SK-N-SH treated with all-trans-retinoic acid at 6 μM for 48 hours (cell line): ENCODE data around the gene NT5C3B.

Experiments used
- ATAC-seq: fragments of 200-7000 bp; cut with Tn5 transposase; 3 replicates; pipeline ENCODE4 v1.9.1; 2020; ENCODE audit warnings: mild to moderate bottlenecking, moderate library complexity
- ARNTL ChIP-seq: fragments of 450-650 bp; formaldehyde crosslinking; IDR thresholded peaks from 2 replicates; pipeline ENCODE4 v1.5.0; 2020; ENCODE audit warnings: low read depth, mild to moderate bottlenecking, moderate library complexity, borderline replicate concordance
- BACH2 ChIP-seq: fragments of 250-450 bp; sonication (Bioruptor Pico); IDR thresholded peaks from 2 replicates; pipeline ENCODE4 v1.9.0; 2021; ENCODE audit warnings: mild to moderate bottlenecking, borderline replicate concordance
- CREB5 ChIP-seq: fragments of 250-450 bp; sonication (Bioruptor Pico); IDR thresholded peaks from 2 replicates; pipeline ENCODE4 v1.5.1; 2020; ENCODE audit warnings: low read depth, mild to moderate bottlenecking, moderate library complexity
- CSDC2 ChIP-seq: fragments of 250-450 bp; sonication (Bioruptor Pico); IDR thresholded peaks from 2 replicates; pipeline ENCODE4 v1.5.0; 2020; ENCODE audit warnings: mild to moderate bottlenecking, moderate library complexity
- ESRRG ChIP-seq: fragments of 250-450 bp; sonication (Bioruptor Pico); IDR thresholded peaks from 2 replicates; pipeline ENCODE4 v1.6.1; 2021; ENCODE audit warnings: mild to moderate bottlenecking
- GLIS3 ChIP-seq: fragments of 250-450 bp; sonication (Bioruptor Pico); IDR thresholded peaks from 2 replicates; pipeline ENCODE4 v1.5.0; 2020; ENCODE audit warnings: mild to moderate bottlenecking, moderate library complexity
- ISL1 ChIP-seq: fragments of 250-450 bp; sonication (Bioruptor Pico); IDR thresholded peaks from 2 replicates; pipeline ENCODE4 v2.1.2; 2022; ENCODE audit warnings: mild to moderate bottlenecking, moderate library complexity
- OSR1 ChIP-seq: fragments of 250-450 bp; sonication (Bioruptor Pico); IDR thresholded peaks from 2 replicates; pipeline ENCODE4 v1.8.0; 2022; ENCODE audit warnings: moderate library complexity, mild to moderate bottlenecking, inconsistent platforms
- POU6F1 ChIP-seq: fragments of 250-450 bp; sonication (Bioruptor Pico); IDR thresholded peaks from 2 replicates; pipeline ENCODE4 v1.8.0; 2021; ENCODE audit warnings: low read depth, mild to moderate bottlenecking, moderate library complexity, borderline replicate concordance
- PPARA ChIP-seq: fragments of 250-450 bp; sonication (Bioruptor Pico); IDR thresholded peaks from 2 replicates; pipeline ENCODE4 v1.5.0; 2020; ENCODE audit warnings: mild to moderate bottlenecking, borderline replicate concordance
- RARB ChIP-seq: fragments of 250-450 bp; sonication (Bioruptor Pico); IDR thresholded peaks from 2 replicates; pipeline ENCODE4 v1.8.0; 2021; ENCODE audit warnings: mild to moderate bottlenecking, moderate library complexity
- SNAI2 ChIP-seq: fragments of 250-450 bp; sonication (Bioruptor Pico); IDR thresholded peaks from 2 replicates; pipeline ENCODE4 v1.5.0; 2020; ENCODE audit warnings: mild to moderate bottlenecking, moderate library complexity
- TSHZ2 ChIP-seq: fragments of 250-450 bp; sonication (Bioruptor Pico); IDR thresholded peaks from 2 replicates; pipeline ENCODE4 v1.5.0; 2020; ENCODE audit warnings: mild to moderate bottlenecking, moderate library complexity
- ZC3H10 ChIP-seq: fragments of 250-450 bp; sonication (Bioruptor Pico); IDR thresholded peaks from 2 replicates; pipeline ENCODE4 v1.5.1; 2021; ENCODE audit warnings: mild to moderate bottlenecking, moderate library complexity
- ZFP3 ChIP-seq: fragments of 250-450 bp; sonication (Bioruptor Pico); IDR thresholded peaks from 2 replicates; pipeline ENCODE4 v1.5.0; 2020; ENCODE audit warnings: mild to moderate bottlenecking, moderate library complexity
- ZFP30 ChIP-seq: fragments of 450-650 bp; formaldehyde crosslinking; IDR thresholded peaks from 2 replicates; pipeline ENCODE4 v1.5.0; 2022; ENCODE audit warnings: mild to moderate bottlenecking, moderate library complexity
- ZNF565 ChIP-seq: fragments of 450-650 bp; formaldehyde crosslinking; conservative IDR thresholded peaks from 2 replicates; pipeline ENCODE4 v1.5.0; 2020; ENCODE audit warnings: low read depth, mild to moderate bottlenecking, moderate library complexity
- ZNF70 ChIP-seq: fragments of 450-650 bp; formaldehyde crosslinking; IDR thresholded peaks from 2 replicates; pipeline ENCODE4 v1.5.0; 2020; ENCODE audit warnings: mild to moderate bottlenecking, moderate library complexity
- ZNF8 ChIP-seq: fragments of 450-650 bp; formaldehyde crosslinking; IDR thresholded peaks from 2 replicates; pipeline ENCODE4 v1.5.0; 2020; ENCODE audit warnings: mild to moderate bottlenecking, moderate library complexity
- TF ChIP-seq, protein P1 (sequence below): fragments of 250-450 bp; sonication (Bioruptor Pico); IDR thresholded peaks from 2 replicates; pipeline ENCODE4 v1.8.0; 2020; ENCODE audit warnings: mild to moderate bottlenecking, moderate library complexity, borderline replicate concordance
- TF ChIP-seq, protein P2 (sequence below): fragments of 250-450 bp; sonication (Bioruptor Pico); IDR thresholded peaks from 2 replicates; pipeline ENCODE4 v1.5.1; 2021; ENCODE audit warnings: mild to moderate bottlenecking, moderate library complexity

Gene NT5C3B

DNA sequence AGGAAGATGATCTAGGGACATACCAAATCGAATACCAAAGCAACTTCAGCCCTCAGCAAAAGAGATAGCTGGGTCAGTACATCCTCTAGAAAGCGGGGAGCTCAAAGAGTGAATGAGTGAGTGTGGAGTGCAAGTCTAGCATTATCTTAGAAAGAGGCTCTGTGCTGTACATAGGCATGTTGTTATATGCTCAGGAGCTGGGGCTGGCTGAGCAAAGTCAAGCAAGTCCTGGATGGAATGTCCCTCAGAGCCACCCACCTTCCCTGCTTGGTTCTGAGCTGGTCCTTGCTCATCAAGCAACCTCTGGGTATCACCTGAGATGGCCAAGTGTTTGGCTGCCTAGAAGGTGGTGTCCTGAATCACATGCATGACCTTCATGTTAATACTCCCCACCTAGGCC is 34.1 kb upstream of the NT5C3B start:
- TF ChIP-seq ZFP3: no peak
- TF ChIP-seq CSDC2: no peak
- no peak for TF ChIP-seq ISL1 (CRISPR knock-in tag)
- no peak for TF ChIP-seq TSHZ2 (CRISPR knock-in tag)
- TF ChIP-seq ESRRG (CRISPR knock-in tag): no peak
- no peak for TF ChIP-seq ZNF70 (CRISPR knock-in tag)
- no peak for TF ChIP-seq ARNTL (CRISPR knock-in tag)
- no peak for TF ChIP-seq BACH2 (CRISPR knock-in tag)
- TF ChIP-seq ZC3H10 (CRISPR knock-in tag): no peak
- no peak for TF ChIP-seq ZFP30 (CRISPR knock-in tag)
- no peak for TF ChIP-seq POU6F1 (CRISPR knock-in tag)
- TF ChIP-seq OSR1 (CRISPR knock-in tag): no peak
- TF ChIP-seq, protein P1, sequence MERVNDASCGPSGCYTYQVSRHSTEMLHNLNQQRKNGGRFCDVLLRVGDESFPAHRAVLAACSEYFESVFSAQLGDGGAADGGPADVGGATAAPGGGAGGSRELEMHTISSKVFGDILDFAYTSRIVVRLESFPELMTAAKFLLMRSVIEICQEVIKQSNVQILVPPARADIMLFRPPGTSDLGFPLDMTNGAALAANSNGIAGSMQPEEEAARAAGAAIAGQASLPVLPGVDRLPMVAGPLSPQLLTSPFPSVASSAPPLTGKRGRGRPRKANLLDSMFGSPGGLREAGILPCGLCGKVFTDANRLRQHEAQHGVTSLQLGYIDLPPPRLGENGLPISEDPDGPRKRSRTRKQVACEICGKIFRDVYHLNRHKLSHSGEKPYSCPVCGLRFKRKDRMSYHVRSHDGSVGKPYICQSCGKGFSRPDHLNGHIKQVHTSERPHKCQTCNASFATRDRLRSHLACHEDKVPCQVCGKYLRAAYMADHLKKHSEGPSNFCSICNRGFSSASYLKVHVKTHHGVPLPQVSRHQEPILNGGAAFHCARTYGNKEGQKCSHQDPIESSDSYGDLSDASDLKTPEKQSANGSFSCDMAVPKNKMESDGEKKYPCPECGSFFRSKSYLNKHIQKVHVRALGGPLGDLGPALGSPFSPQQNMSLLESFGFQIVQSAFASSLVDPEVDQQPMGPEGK (CRISPR knock-in tag): no peak
- TF ChIP-seq ZNF565 (CRISPR knock-in tag): no peak
- no peak for TF ChIP-seq CREB5 (CRISPR knock-in tag)
- TF ChIP-seq ZNF8 (CRISPR knock-in tag): no peak
- no peak for TF ChIP-seq SNAI2
- TF ChIP-seq, protein P2, sequence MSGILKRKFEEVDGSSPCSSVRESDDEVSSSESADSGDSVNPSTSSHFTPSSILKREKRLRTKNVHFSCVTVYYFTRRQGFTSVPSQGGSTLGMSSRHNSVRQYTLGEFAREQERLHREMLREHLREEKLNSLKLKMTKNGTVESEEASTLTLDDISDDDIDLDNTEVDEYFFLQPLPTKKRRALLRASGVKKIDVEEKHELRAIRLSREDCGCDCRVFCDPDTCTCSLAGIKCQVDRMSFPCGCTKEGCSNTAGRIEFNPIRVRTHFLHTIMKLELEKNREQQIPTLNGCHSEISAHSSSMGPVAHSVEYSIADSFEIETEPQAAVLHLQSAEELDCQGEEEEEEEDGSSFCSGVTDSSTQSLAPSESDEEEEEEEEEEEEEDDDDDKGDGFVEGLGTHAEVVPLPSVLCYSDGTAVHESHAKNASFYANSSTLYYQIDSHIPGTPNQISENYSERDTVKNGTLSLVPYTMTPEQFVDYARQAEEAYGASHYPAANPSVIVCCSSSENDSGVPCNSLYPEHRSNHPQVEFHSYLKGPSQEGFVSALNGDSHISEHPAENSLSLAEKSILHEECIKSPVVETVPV (CRISPR knock-in tag): no peak
- TF ChIP-seq RARB: no peak
- TF ChIP-seq PPARA (CRISPR knock-in tag): no peak
- ATAC-seq: no peak

GRCh38 chr17:41869426-41869825 is 33.4 kb upstream of the NT5C3B start:
- no peak for ATAC-seq
- TF ChIP-seq POU6F1 (CRISPR knock-in tag) (no peak), ISL1 (CRISPR knock-in tag) (no peak), CSDC2 (no peak), ESRRG (CRISPR knock-in tag) (no peak), GLIS3 (CRISPR knock-in tag) (no peak), PPARA (CRISPR knock-in tag) (no peak), ZNF565 (CRISPR knock-in tag) (no peak), BACH2 (CRISPR knock-in tag) (no peak), OSR1 (CRISPR knock-in tag) (no peak), SNAI2 (no peak), RARB (no peak), CREB5 (CRISPR knock-in tag) (no peak)
- TF ChIP-seq, protein P1 (CRISPR knock-in tag): no peak
- TF ChIP-seq, all 23 proteins: peak for 0
